Measurements from ENCODE around the gene CAP1.

DNA sequence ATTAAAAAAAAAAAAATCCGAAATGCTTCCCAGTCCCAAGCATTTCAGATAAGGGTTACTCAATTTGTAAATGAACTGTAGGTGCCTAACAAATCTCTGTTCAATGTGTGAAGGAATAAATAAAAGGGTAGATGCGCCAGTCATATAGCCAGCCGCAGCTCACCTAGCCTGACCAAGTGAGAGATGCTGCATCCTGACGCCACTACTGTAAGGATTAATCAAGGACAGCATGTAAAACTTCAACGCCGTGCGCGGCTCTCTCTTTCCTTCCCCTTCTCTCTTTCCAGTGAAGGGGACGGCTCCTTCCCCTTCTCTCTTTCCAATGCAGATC is 56.1 kb downstream of the CAP1 start:
- TF ChIP-seq EZH2 (IDR thresholded peaks at IDR 0.05; ENCODE audit: insufficient read depth, poor library complexity, severe bottlenecking): no peak
- TF ChIP-seq EZH2phosphoT487 (IDR thresholded peaks at IDR 0.05; ENCODE audit: insufficient read depth, low read depth): no peak
